Karpas-422 (cell line): ENCODE results near the gene PAX2. TPM values are rescaled to one million over a fixed set of nuclear protein-coding genes. Genes with fewer than 3 reads are reported as not detected.
A peak's percentile ranks its signal among the peaks of the same experiment; 100 is the strongest.

Source experiments
- DNase-seq: peaks from one replicate; pipeline ENCODE4 v3.0.0-alpha.2; 2015
- H2AFZ ChIP-seq: fragments of 200-600 bp; sonication (generic); 2 replicates; pipeline ENCODE4 v1.6.1; 2014; ENCODE audit warnings: antibody characterized with exemption, low read length, mixed read lengths
- H3K27ac ChIP-seq: fragments of 200-600 bp; sonication (generic); 2 replicates; pipeline ENCODE4 v1.5.1; 2014; ENCODE audit warnings: mild to moderate bottlenecking, low read length, moderate library complexity
- H3K27me3 ChIP-seq: fragments of 200-600 bp; sonication (generic); 2 replicates; pipeline ENCODE4 v1.6.1; 2014; ENCODE audit warnings: low read length, mixed read lengths
- H3K36me3 ChIP-seq: fragments of 200-600 bp; sonication (generic); 2 replicates; pipeline ENCODE4 v1.6.1; 2014; ENCODE audit warnings: low read length, mixed read lengths; ENCODE audit not compliant: insufficient read depth
- H3K4me1 ChIP-seq: fragments of 200-600 bp; sonication (generic); 2 replicates; pipeline ENCODE4 v1.6.1; 2014; ENCODE audit warnings: mild to moderate bottlenecking, low read length, mixed read lengths
- H3K4me2 ChIP-seq: fragments of 200-600 bp; sonication (generic); 2 replicates; pipeline ENCODE4 v1.6.1; 2014; ENCODE audit warnings: low read length, low read depth, mild to moderate bottlenecking; ENCODE audit not compliant: poor library complexity, severe bottlenecking
- H3K4me3 ChIP-seq: fragments of 200-600 bp; sonication (generic); 2 replicates; pipeline ENCODE4 v1.5.1; 2014; ENCODE audit warnings: mild to moderate bottlenecking, antibody characterized with exemption, low read length, mixed read lengths
- H3K79me2 ChIP-seq: fragments of 200-600 bp; sonication (generic); 2 replicates; pipeline ENCODE4 v1.6.1; 2014; ENCODE audit warnings: mild to moderate bottlenecking, low read length, mixed read lengths
- H3K9ac ChIP-seq: fragments of 200-600 bp; sonication (generic); 2 replicates; pipeline ENCODE4 v1.6.0; 2014; ENCODE audit warnings: low read length
- H3K9me2 ChIP-seq: fragments of 200-600 bp; sonication (generic), shearing (Covaris generic); replicated peaks from 2 replicates; pipeline ENCODE4 v1.6.0; 2014; ENCODE audit warnings: mild to moderate bottlenecking, low read length, moderate library complexity; ENCODE audit not compliant: insufficient read depth
- H3K9me3 ChIP-seq: fragments of 300-700, 200-600 bp; sonication (generic); 2 replicates; pipeline ENCODE4 v1.6.1; 2014; ENCODE audit warnings: low read length, mixed read lengths
- H4K20me1 ChIP-seq: fragments of 200-600 bp; sonication (generic); 2 replicates; pipeline ENCODE4 v1.6.1; 2014; ENCODE audit warnings: mild to moderate bottlenecking, antibody characterized with exemption, low read length, low read depth; ENCODE audit not compliant: insufficient read depth
- total RNA-seq: library from RNA; depleted of rRNA; stranded (reverse); fragments of >200 nt; shearing (Covaris generic); gene quantifications from 2 replicates; pipeline ENCODE4 v1.2.3, GENCODE V29; 2014; ENCODE audit warnings: low replicate concordance

Gene PAX2
- total RNA-seq, 1 experiment from 2014 or later: not detected

DNA sequence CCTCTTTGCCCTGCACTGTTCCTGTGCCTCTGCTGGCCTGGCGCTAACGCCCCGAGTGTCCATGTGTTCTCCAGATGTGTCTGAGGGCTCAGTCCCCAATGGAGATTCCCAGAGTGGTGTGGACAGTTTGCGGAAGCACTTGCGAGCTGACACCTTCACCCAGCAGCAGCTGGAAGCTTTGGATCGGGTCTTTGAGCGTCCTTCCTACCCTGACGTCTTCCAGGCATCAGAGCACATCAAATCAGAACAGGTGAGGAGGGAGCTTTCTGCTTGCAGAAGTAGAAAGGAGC is 60.9 kb downstream of the PAX2 start:
- no peaks in the 10 kb centered on the region for H3K36me3 ChIP-seq
- H3K27me3 ChIP-seq: no peaks in the 10 kb centered on the region
- H4K20me1 ChIP-seq: no peaks in the 10 kb centered on the region
- no peak for DNase-seq
- no peak overlapping the region for H3K4me3 ChIP-seq
- no peak overlapping the region for H3K9ac ChIP-seq
- H2AFZ ChIP-seq: no peak overlapping the region
- no peaks in the 10 kb centered on the region for H3K4me1 ChIP-seq
- no peaks in the 10 kb centered on the region for H3K9me3 ChIP-seq
- H3K4me2 ChIP-seq: no peak overlapping the region
- no peak overlapping the region for H3K27ac ChIP-seq
- no peaks in the 10 kb centered on the region for H3K79me2 ChIP-seq
- H3K9me2 ChIP-seq: no peaks in the 10 kb centered on the region

DNA sequence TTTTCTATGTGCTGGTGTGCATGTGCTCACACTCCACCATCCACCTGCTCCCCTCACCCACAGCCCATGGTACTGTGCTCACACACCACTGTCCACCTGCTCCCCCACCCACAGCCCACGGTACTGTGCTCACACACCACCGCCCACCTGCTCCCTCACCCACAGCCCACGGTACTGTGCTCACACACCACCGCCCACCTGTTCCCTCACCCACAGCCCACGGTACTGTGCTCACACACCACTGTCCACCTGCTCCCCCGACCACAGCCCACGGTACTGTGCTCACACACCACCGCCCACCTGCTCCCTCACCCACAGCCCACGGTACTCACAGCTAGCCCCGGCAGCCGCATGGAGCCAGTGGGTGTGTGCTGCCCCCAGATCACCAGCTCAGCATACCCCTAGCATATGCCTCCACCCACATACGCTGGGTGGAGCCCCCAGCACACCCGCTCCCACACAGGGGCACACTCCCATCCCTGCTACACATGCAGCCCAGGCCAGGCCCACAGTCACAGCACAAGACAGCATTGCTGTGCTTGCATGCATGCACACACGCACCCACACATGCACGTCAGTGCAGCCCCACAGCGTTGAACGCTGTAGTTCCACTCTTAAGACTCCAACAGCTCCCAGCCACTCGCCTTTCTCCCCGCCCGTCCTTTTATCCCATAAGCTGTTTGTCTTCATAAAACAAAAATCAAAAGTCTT is 62.0 kb downstream of the PAX2 start:
- H3K9ac ChIP-seq: no peak overlapping the region

DNA sequence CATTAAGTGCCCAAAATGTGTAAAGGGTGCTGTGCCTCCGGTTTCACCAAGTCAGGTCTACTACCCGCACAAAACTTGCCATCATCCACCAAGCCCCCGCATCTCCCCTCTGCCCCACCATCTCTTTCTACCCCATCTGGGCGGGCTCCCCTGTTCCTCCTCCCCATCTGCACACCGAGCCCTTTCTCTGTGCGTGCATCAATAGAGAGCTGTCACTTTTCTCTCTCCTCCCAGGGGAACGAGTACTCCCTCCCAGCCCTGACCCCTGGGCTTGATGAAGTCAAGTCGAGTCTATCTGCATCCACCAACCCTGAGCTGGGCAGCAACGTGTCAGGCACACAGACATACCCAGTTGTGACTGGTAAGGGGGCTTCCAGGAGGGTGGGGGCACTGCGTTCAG is 63.5 kb downstream of the PAX2 start:
- no peak overlapping the region for H2AFZ ChIP-seq
- no peaks in the 10 kb centered on the region for H3K9me2 ChIP-seq
- H3K27me3 ChIP-seq: no peaks in the 10 kb centered on the region
- H3K9ac ChIP-seq: no peak overlapping the region
- no peak overlapping the region for H3K4me2 ChIP-seq
- no peaks in the 10 kb centered on the region for H4K20me1 ChIP-seq
- H3K36me3 ChIP-seq: no peaks in the 10 kb centered on the region
- H3K4me1 ChIP-seq: peaks cover 6% of the 10 kb centered on the region; the same call in 1 of the 2 replicates
- no peaks in the 10 kb centered on the region for H3K9me3 ChIP-seq
- H3K4me3 ChIP-seq: no peak overlapping the region
- no peaks in the 10 kb centered on the region for H3K79me2 ChIP-seq
- no peak for DNase-seq
- no peak overlapping the region for H3K27ac ChIP-seq

More for the DNA sequence above, 62.0 kb downstream of the PAX2 start:
- H3K4me2 ChIP-seq: no peak overlapping the region
- no peaks in the 10 kb centered on the region for H3K9me2 ChIP-seq
- no peaks in the 10 kb centered on the region for H4K20me1 ChIP-seq
- H3K4me1 ChIP-seq: peaks cover 3% of the 10 kb centered on the region; the same call in 1 of the 2 replicates
- no peak overlapping the region for H3K4me3 ChIP-seq
- H3K79me2 ChIP-seq: no peaks in the 10 kb centered on the region
- no peak for DNase-seq
- H3K9me3 ChIP-seq: no peaks in the 10 kb centered on the region
- H2AFZ ChIP-seq: no peak overlapping the region
- H3K27me3 ChIP-seq: no peaks in the 10 kb centered on the region
- no peak overlapping the region for H3K27ac ChIP-seq
- no peaks in the 10 kb centered on the region for H3K36me3 ChIP-seq

DNA sequence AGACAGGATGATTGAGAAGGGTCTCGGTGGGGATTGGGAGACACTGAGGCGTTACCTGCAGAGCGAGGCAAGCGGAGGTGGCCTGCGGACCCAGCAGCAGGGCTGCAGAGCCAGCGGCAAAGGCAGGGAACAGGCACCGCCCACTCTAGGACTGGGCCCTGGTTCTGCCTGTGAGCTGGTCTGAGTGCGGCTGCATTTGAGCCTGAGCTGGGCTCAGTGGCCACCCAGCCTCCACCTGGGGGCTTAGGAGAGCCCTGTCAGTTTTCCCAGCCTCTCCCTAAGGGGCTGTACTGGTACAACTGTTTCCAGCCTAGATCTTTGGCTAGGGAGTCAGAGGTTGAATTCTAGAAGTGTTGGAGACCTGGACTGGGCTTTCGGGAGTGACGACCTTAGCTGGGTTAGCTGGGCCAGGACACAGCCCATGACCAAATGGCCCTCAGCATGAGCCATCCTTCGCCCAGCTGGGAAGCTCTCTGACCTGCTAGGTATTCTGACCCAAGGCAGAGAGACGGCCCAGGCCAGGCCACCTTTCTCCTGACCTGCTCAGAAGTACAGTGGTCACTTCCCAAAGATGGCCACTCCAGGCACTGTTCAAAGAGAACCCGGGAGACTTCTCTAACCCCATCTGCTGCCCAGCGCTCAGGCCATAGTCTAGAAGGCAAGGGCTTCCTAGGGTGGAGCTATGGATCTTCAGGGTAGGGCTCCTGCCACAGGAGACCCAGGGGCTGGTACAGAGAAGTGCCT is 64.9 kb downstream of the PAX2 start:
- Histone ChIP-seq H3K4me2 (no peak overlapping the region), H3K4me3 (no peak overlapping the region), H3K27ac (no peak overlapping the region), H2AFZ (no peak overlapping the region), H3K36me3 (no peaks in the 10 kb centered on the region), H3K79me2 (no peaks in the 10 kb centered on the region), H3K9me3 (no peaks in the 10 kb centered on the region), H3K4me1 (peaks cover 6% of the 10 kb centered on the region; the same call in 1 of the 2 replicates), H3K9ac (no peak overlapping the region), H4K20me1 (no peaks in the 10 kb centered on the region), H3K27me3 (no peaks in the 10 kb centered on the region), H3K9me2 (no peaks in the 10 kb centered on the region)
- DNase-seq: no peak

DNA sequence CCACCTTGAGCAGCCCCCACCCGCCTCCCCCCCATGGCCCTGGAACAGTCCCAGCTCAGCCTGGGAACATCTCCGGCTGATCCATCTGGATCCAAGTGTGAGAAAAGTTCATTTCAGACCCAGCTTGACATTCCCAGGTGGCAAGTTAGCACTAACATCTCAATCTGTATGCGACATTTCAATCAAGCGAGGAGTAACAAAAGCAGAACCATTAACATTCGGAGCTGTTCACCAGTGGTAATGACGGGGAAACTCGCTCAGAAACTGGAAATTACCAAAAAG is 65.4 kb downstream of the PAX2 start:
- no peak overlapping the region for H3K4me3 ChIP-seq
- no peak overlapping the region for H3K27ac ChIP-seq
- H3K9me2 ChIP-seq: no peaks in the 10 kb centered on the region
- no peaks in the 10 kb centered on the region for H3K79me2 ChIP-seq
- no peaks in the 10 kb centered on the region for H4K20me1 ChIP-seq
- no peaks in the 10 kb centered on the region for H3K36me3 ChIP-seq
- no peak overlapping the region for H2AFZ ChIP-seq
- H3K4me1 ChIP-seq: peaks cover 6% of the 10 kb centered on the region; the same call in 1 of the 2 replicates
- H3K9me3 ChIP-seq: no peaks in the 10 kb centered on the region
- no peak for DNase-seq
- H3K4me2 ChIP-seq: no peak overlapping the region
- no peak overlapping the region for H3K9ac ChIP-seq
- H3K27me3 ChIP-seq: no peaks in the 10 kb centered on the region

DNA sequence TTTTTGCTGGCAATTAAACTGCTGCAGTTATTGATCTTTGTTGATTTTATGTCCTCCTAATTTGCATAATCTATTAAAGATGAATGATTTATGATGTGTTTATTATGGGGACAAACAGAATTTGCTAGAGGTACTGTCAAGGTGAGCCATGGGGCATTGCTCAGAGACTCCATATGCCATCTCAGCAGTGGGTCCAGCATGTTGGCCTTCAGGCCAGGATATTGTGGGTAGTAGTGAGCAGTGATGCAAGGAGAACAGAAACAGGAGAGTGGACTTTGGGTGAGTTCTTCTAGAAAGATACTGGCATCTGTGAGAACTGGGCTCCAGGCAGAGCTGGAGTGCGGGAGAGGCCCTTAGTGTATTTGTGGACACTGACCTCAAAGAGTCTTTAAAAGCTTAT is 65.9 kb downstream of the PAX2 start:
- no peaks in the 10 kb centered on the region for H3K9me2 ChIP-seq
- no peaks in the 10 kb centered on the region for H3K9me3 ChIP-seq
- H3K9ac ChIP-seq: no peak overlapping the region
- H3K36me3 ChIP-seq: no peaks in the 10 kb centered on the region
- H3K27me3 ChIP-seq: no peaks in the 10 kb centered on the region
- H3K4me1 ChIP-seq: peaks cover 6% of the 10 kb centered on the region; the same call in 1 of the 2 replicates
- H3K4me3 ChIP-seq: no peak overlapping the region
- H2AFZ ChIP-seq: no peak overlapping the region
- no peaks in the 10 kb centered on the region for H4K20me1 ChIP-seq
- H3K79me2 ChIP-seq: no peaks in the 10 kb centered on the region
- no peak for DNase-seq
- no peak overlapping the region for H3K27ac ChIP-seq
- H3K4me2 ChIP-seq: no peak overlapping the region

DNA sequence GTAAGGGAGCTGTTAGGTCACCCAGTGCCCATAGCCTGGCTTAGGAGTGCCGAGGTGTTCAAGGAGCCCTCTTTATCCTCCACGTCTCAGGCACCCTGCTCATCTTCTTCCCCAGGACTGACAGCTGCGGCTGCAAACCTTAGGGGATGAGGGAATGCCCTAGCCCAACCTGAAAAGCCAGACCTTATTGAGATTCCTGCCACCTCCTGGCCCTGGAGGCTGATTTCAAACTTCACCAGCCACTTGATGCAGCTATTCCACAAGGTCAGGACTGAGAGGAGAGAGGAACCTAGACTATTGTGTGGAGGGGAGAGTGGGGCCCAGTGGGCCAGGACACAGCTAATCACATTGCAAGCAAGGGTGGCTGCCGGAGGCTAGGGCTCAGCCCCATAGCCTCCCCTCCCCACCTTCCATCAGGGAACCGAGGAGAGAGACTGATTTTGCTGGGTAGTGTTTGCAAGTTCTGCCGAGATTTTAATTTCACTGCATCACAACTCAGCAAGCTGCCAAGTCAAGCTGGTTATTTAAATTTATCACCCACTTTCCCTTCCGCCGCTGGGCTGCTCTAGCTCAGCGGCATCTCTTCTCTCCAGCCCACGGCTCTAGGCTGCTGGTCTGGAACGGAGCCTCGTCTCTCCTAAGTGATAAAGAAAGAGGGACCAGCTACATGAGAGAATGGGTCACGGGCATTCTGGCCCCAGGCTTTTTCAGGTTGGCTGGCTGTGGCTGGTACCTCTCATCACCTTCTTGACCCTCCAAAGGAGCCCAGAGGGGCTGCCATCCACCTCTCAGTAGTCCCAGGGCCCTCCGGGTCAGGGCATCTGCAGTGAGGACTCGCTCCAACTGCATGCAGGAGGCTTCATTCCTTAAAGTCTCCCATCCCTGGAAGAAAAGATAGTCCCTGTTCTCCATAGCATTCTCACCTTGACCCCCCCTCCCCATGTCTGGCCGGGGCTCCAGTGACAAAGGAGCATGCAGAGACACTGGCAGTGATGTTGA is 66.7 kb downstream of the PAX2 start:
- no peaks in the 10 kb centered on the region for H3K79me2 ChIP-seq
- H3K4me1 ChIP-seq: peaks cover 6% of the 10 kb centered on the region; the same call in 1 of the 2 replicates
- no peak overlapping the region for H2AFZ ChIP-seq
- no peak overlapping the region for H3K4me2 ChIP-seq
- H3K27ac ChIP-seq: no peak overlapping the region
- no peak overlapping the region for H3K4me3 ChIP-seq
- no peaks in the 10 kb centered on the region for H3K36me3 ChIP-seq
- H3K9me3 ChIP-seq: no peaks in the 10 kb centered on the region
- no peaks in the 10 kb centered on the region for H4K20me1 ChIP-seq
- no peaks in the 10 kb centered on the region for H3K9me2 ChIP-seq
- DNase-seq: peak; percentile 50
- H3K27me3 ChIP-seq: no peaks in the 10 kb centered on the region
- H3K9ac ChIP-seq: no peak overlapping the region

DNA sequence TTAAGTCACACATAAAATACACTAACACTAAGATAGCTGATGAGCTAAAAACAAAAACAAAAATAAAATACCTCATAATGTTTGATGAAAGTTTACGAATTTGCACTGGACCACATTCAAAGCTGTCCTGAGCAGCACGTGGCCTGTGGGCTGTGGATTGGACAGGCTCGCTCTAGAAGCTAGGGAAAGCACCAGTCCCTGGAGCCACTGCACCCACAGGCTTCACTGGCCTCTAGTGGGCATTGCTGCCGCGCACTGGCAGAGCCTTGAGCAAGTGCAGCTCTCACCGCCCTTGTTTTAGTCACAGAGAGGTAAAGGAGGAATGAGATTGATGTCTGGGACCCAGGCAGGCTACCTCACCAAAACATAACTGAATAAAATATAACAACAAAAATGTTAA is 67.6 kb downstream of the PAX2 start:
- H3K36me3 ChIP-seq: no peaks in the 10 kb centered on the region
- H2AFZ ChIP-seq: no peak overlapping the region
- no peak overlapping the region for H3K4me3 ChIP-seq
- H3K9ac ChIP-seq: no peak overlapping the region
- no peak overlapping the region for H3K4me2 ChIP-seq
- H3K9me3 ChIP-seq: no peaks in the 10 kb centered on the region
- no peaks in the 10 kb centered on the region for H4K20me1 ChIP-seq
- no peaks in the 10 kb centered on the region for H3K9me2 ChIP-seq
- peaks cover 6% of the 10 kb centered on the region; the same call in 1 of the 2 replicates for H3K4me1 ChIP-seq
- no peak overlapping the region for H3K27ac ChIP-seq
- no peak for DNase-seq
- no peaks in the 10 kb centered on the region for H3K27me3 ChIP-seq
- no peaks in the 10 kb centered on the region for H3K79me2 ChIP-seq
